CD14-positive monocyte (primary cell): Measurements from ENCODE around the gene GDF9. TPM values are rescaled to one million over a fixed set of nuclear protein-coding genes. Genes with fewer than 3 reads are reported as not detected.

Experiments
- DNase-seq, 3 donors: peaks; one replicate each; pipeline ENCODE4 v3.0.0-alpha.2; 2011 to 2022
- H2AFZ ChIP-seq: 2 replicates; pipeline ENCODE4 v1.6.0; 2012; ENCODE audit warnings: mild to moderate bottlenecking, low read depth, low read length, inconsistent platforms; ENCODE audit not compliant: insufficient read depth, poor library complexity, severe bottlenecking
- H3K27ac ChIP-seq, 2 donors: 1 replicate in 1 of 2; 2 replicates in 1 of 2; pipeline ENCODE4 v1.5.1; 2012 to 2013; ENCODE audit warnings: low read length in 2 of 2, control low read depth in 1 of 2, inconsistent platforms in 1 of 2, low read depth in 1 of 2, mild to moderate bottlenecking in 1 of 2
- H3K27me3 ChIP-seq, 2 donors: one replicate each; pipeline versions ENCODE4 v1.6.0 to v1.6.1; 2011 to 2013; ENCODE audit warnings: low read length in 2 of 2; ENCODE audit not compliant: control insufficient read depth in 2 of 2, insufficient read depth in 2 of 2
- H3K36me3 ChIP-seq, 2 donors: replicated peaks in 1 of 2; 1 replicate in 1 of 2; 2 replicates in 1 of 2; pipeline versions ENCODE4 v1.5.1 to v1.6.1; 2012 to 2013; ENCODE audit warnings: low read length in 2 of 2, control low read depth in 1 of 2, inconsistent platforms in 1 of 2, mild to moderate bottlenecking in 1 of 2; ENCODE audit not compliant: insufficient read depth in 2 of 2, control insufficient read depth in 1 of 2
- H3K4me1 ChIP-seq, 2 donors: 1 replicate in 1 of 2; 2 replicates in 1 of 2; pipeline versions ENCODE4 v1.5.1 to v1.6.1; 2012 to 2013; ENCODE audit warnings: low read length in 2 of 2, control low read depth in 1 of 2, inconsistent platforms in 1 of 2, mild to moderate bottlenecking in 1 of 2, moderate library complexity in 1 of 2; ENCODE audit not compliant: insufficient read depth in 2 of 2, control insufficient read depth in 1 of 2
- H3K4me2 ChIP-seq: replicated peaks from 2 replicates; pipeline ENCODE3; 2012; ENCODE audit warnings: low read length, moderate library complexity, mild to moderate bottlenecking; ENCODE audit not compliant: poor library complexity, severe bottlenecking; ENCODE audit errors: extremely low read depth
- H3K4me3 ChIP-seq, 3 experiments: fragments of 200-600 bp in 1 of 3; sonication (generic) in 1 of 3; replicated peaks in 1 of 3; 1 replicate in 2 of 3; 2 replicates in 1 of 3; pipeline ENCODE4 v1.5.1; 2011 to 2013; ENCODE audit warnings: low read length in 3 of 3, mild to moderate bottlenecking in 3 of 3, control low read depth in 2 of 3, low read depth in 2 of 3, inconsistent platforms in 1 of 3, moderate library complexity in 1 of 3
- H3K79me2 ChIP-seq: 2 replicates; pipeline ENCODE4 v1.6.0; 2012; ENCODE audit warnings: mild to moderate bottlenecking, control low read depth, inconsistent platforms, low read length, moderate library complexity; ENCODE audit not compliant: insufficient read depth
- H3K9ac ChIP-seq: 2 replicates; pipeline ENCODE4 v1.6.0; 2017; ENCODE audit warnings: low read length, mild to moderate bottlenecking; ENCODE audit not compliant: insufficient read depth, poor library complexity, severe bottlenecking
- H3K9me3 ChIP-seq, 2 donors: replicated peaks in 1 of 2; 1 replicate in 1 of 2; 2 replicates in 1 of 2; pipeline versions ENCODE4 v1.5.1 to v1.6.1; 2012 to 2013; ENCODE audit warnings: low read length in 2 of 2, control low read depth in 1 of 2; ENCODE audit not compliant: control insufficient read depth in 1 of 2, insufficient read depth in 1 of 2
- H4K20me1 ChIP-seq: 2 replicates; pipeline ENCODE4 v1.6.0; 2012; ENCODE audit warnings: mild to moderate bottlenecking, low read length, control low read depth, moderate library complexity; ENCODE audit not compliant: insufficient read depth
- H3K27ac Mint-ChIP-seq, 7 donors: one replicate each; pipeline ENCODE4 v1.8.0; 2020; ENCODE audit warnings: mild to moderate bottlenecking in 7 of 7, mixed read lengths in 7 of 7, moderate library complexity in 6 of 7, inconsistent platforms in 2 of 7
- H3K27me3 Mint-ChIP-seq, 3 donors: one replicate each; pipeline ENCODE4 v1.8.0; 2021 to 2022; ENCODE audit warnings: low read depth in 3 of 3, mild to moderate bottlenecking in 3 of 3, mixed read lengths in 3 of 3, moderate library complexity in 3 of 3, inconsistent platforms in 1 of 3
- H3K36me3 Mint-ChIP-seq, 2 donors: one replicate each; pipeline ENCODE4 v1.8.0; 2020; ENCODE audit warnings: mixed read lengths in 2 of 2, inconsistent platforms in 1 of 2, mild to moderate bottlenecking in 1 of 2
- H3K4me1 Mint-ChIP-seq: one replicate; pipeline ENCODE4 v1.8.0; 2020; ENCODE audit warnings: mild to moderate bottlenecking, mixed read lengths
- H3K4me3 Mint-ChIP-seq, 2 donors: one replicate each; pipeline ENCODE4 v1.8.0; 2020; ENCODE audit warnings: mild to moderate bottlenecking in 2 of 2, mixed read lengths in 2 of 2, moderate library complexity in 1 of 2
- H3K9me3 Mint-ChIP-seq, 7 donors: one replicate each; pipeline ENCODE4 v1.8.0; 2020 to 2022; ENCODE audit warnings: mixed read lengths in 7 of 7, mild to moderate bottlenecking in 6 of 7, moderate library complexity in 6 of 7, inconsistent platforms in 2 of 7
- WGBS: methylation state at CpG from one replicate; pipeline ENCODE4 v1.1.5; 2013; ENCODE audit warnings: missing lambda C conversion rate; ENCODE audit not compliant: insufficient coverage; 5-methylcytosine and 5-hydroxymethylcytosine counted together
- intact Hi-C, 2 donors: fragments of 100-400 bp; cut with micrococcal nuclease; formaldehyde crosslinking; loops; one replicate each; pipeline versions ENCODE4 v1.15.0 to v1.15.1; 2023
- polyA plus RNA-seq, 3 donors: library from polyadenylated mRNA; depleted of rRNA in 1 of 3; unstranded in 2 of 3; stranded (reverse) in 1 of 3; fragments of 300-500 nt in 2 of 3; fragments of >200 nt in 1 of 3; fragmentation: Illumina TruSeq in 2 of 3; gene quantifications; 1 replicate in 2 of 3; 2 replicates in 1 of 3; pipeline ENCODE4 v1.2.3, GENCODE V29; 2012 to 2021
- TF ChIP-seq, protein P1 (sequence below): fragments of 200-600 bp; IDR thresholded peaks from one replicate; pipeline ENCODE4 v1.8.0; 2022; ENCODE audit warnings: antibody characterized with exemption, mild to moderate bottlenecking

GDF9 gene
- polyA plus RNA-seq, 3 donors = 0.55 TPM; not detected in 2

GRCh38 chr5:132887283-132887682 lies 21.0 kb upstream of the GDF9 start:
- Mint-ChIP-seq H3K4me3 (no peak overlapping the region), H3K27me3 (no peaks in the 10 kb centered on the region), H3K4me1 (peaks cover 5% of the 10 kb centered on the region), H3K9me3 (no peaks in the 10 kb centered on the region), H3K36me3 (peaks cover 64 to 81% of the 10 kb centered on the region in 2 donors), H3K27ac (no peak overlapping the region)
- no peak overlapping the region for H2AFZ ChIP-seq
- H3K9me3 ChIP-seq = no peaks in the 10 kb centered on the region
- H3K4me3 ChIP-seq = no peak overlapping the region
- H3K4me2 ChIP-seq = no peak overlapping the region
- WGBS = no CpG with 5 or more reads among the region's 1 CpG
- intact Hi-C loops = loop anchor here (10.0 kb wide), 1 partner anchor 502 kb away; no protein-coding TSS in a partner anchor
- DNase-seq = no peak
- no peaks in the 10 kb centered on the region for H3K27me3 ChIP-seq
- H3K36me3 ChIP-seq = peaks cover 58 to 84% of the 10 kb centered on the region in 2 donors
- H3K9ac ChIP-seq = no peak overlapping the region
- no peaks in the 10 kb centered on the region for H4K20me1 ChIP-seq
- H3K27ac ChIP-seq = no peak overlapping the region
- TF ChIP-seq, protein P1, sequence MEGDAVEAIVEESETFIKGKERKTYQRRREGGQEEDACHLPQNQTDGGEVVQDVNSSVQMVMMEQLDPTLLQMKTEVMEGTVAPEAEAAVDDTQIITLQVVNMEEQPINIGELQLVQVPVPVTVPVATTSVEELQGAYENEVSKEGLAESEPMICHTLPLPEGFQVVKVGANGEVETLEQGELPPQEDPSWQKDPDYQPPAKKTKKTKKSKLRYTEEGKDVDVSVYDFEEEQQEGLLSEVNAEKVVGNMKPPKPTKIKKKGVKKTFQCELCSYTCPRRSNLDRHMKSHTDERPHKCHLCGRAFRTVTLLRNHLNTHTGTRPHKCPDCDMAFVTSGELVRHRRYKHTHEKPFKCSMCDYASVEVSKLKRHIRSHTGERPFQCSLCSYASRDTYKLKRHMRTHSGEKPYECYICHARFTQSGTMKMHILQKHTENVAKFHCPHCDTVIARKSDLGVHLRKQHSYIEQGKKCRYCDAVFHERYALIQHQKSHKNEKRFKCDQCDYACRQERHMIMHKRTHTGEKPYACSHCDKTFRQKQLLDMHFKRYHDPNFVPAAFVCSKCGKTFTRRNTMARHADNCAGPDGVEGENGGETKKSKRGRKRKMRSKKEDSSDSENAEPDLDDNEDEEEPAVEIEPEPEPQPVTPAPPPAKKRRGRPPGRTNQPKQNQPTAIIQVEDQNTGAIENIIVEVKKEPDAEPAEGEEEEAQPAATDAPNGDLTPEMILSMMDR = no peak
- H3K4me1 ChIP-seq = no peaks in the 10 kb centered on the region
- no peaks in the 10 kb centered on the region for H3K79me2 ChIP-seq

DNA sequence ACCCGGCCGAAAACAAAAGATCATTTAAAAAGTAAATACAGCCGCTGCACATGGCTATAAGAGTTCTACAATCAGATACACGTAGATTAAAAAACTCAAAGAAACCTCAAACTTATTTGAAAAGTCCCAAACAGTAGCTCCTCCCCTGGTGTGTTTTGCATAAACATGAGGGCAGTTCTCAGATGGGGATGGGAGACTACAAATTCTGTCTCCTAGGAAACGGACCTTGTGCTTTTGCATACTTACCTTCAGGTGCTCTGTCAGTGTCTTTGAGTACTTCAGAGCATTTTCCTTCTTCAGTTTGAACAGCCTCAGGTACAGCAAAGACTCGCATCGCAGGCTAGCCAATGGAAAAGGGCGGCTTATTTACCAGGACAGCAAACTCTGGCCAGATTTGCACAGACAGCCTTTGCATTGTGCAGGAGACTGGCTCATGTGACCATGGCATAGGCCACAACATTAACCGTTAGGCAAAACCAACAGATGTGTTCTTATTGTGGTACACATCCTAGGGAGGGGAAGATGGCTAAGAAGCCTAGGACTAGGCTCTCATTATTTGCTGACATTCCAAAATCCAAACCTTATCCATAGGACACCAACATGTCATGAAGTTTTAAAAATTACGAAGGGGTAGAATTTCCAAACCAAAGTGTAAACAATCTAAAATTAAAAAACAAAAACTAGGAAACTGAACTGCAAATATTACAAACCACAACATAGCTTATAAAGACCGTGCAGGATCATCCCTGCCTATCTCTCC lies 20.0 kb upstream of the GDF9 start:
- no peaks in the 10 kb centered on the region for H3K9me3 Mint-ChIP-seq
- Histone ChIP-seq H4K20me1 (no peaks in the 10 kb centered on the region), H3K4me2 (no peak overlapping the region), H3K79me2 (no peaks in the 10 kb centered on the region), H3K36me3 (peaks cover 57 to 84% of the 10 kb centered on the region in 2 donors), H3K27ac (no peak overlapping the region), H3K9me3 (no peaks in the 10 kb centered on the region), H3K9ac (no peak overlapping the region), H3K4me1 (no peaks in the 10 kb centered on the region), H3K27me3 (no peaks in the 10 kb centered on the region), H2AFZ (no peak overlapping the region), H3K4me3 (no peak overlapping the region)
- H3K27me3 Mint-ChIP-seq = no peaks in the 10 kb centered on the region
- H3K36me3 Mint-ChIP-seq = peaks cover 63 to 83% of the 10 kb centered on the region in 2 donors
- 94% methylated on average over 5 of the region's 11 CpGs for WGBS
- no peak overlapping the region for H3K4me3 Mint-ChIP-seq
- H3K4me1 Mint-ChIP-seq = peaks cover 5% of the 10 kb centered on the region
- H3K27ac Mint-ChIP-seq = no peak overlapping the region
- no peak for DNase-seq
- intact Hi-C loops = loop anchor here (10.0 kb wide), 1 partner anchor 501 kb away; no protein-coding TSS in a partner anchor
- TF ChIP-seq, protein P1 = no peak
